Measurements from ENCODE around the gene NMNAT2. TPM values are rescaled to one million over a fixed set of nuclear protein-coding genes. Genes with fewer than 3 reads are reported as not detected.

NMNAT2 gene
- total RNA-seq, 1 experiment from 2014 or later, result 0.39 TPM

DNA sequence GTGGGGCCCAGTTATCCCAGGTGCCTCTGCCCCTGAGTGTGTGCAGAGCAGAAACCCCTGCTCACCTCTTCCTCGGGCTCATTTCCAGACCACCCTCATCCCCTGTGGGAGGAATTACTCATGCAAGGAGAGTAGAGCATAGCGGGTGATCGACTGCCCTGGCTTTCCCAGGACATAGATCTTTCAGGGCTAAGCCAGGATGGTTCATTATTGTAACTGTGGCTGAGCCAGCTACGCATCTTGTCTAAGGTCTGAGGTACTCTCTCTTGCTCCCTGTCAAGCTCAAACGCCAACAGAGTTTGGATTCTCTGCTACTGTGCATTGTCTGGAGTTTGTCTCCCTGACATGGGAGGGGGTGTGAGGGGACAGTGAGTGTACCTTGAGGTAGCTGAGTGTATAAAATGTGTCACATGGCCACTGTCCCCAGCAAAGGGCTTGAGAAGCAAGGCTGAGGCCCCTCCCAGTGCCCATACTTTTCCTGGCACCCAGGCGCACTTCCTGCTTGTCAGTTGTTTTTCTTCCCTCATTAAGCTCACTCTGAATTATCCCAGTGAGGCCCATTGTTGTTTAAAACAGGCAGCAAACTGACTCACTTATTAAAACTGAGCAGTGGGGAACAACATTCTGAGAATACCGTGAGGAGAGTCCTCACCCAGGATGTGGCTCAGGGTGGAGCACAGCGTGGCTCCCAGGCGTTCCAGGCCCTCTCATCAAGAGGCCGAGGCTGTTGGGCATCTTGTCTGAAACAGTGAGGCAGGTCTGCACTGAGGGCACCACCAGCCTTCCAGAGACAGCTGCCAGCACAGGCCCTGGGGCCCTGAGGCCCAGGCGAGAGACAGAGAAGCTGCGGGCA lies 139.2 kb downstream of the NMNAT2 start:
- Histone ChIP-seq H3K9me3 (ENCODE audit: control insufficient read depth, insufficient read depth, low read depth, low read length) (no peaks in the 10 kb centered on the region), H3K27ac (ENCODE audit: low read length) (peak overlapping the region; percentile 34), H3K4me1 (ENCODE audit: control insufficient read depth, insufficient read depth, low read length) (no peaks in the 10 kb centered on the region; the same call in 1 of the 2 replicates), H3K27me3 (ENCODE audit: control insufficient read depth, insufficient read depth, low read length) (no peaks in the 10 kb centered on the region), H3K4me3 (ENCODE audit: low read depth in 2 of 2, low read length in 2 of 2) (no peak overlapping the region), H3K36me3 (ENCODE audit: control insufficient read depth, insufficient read depth, low read length) (no peaks in the 10 kb centered on the region)
- ATAC-seq (peak; percentile 19; the same call in 1 of the 2 replicates), DNase-seq (ENCODE audit: low read depth, low spot score) (no peak)
- intact Hi-C loops (cut with micrococcal nuclease; ENCODE audit: unreplicated experiment), result no loop called here
- ChIA-PET CTCF (no interaction called here), POLR2A (no interaction called here)
- TF ChIP-seq SIN3A (IDR thresholded peaks at IDR 0.05; ENCODE audit: borderline replicate concordance, insufficient read depth, low read depth, low read length), result no peak
- TF ChIP-seq, protein P1, sequence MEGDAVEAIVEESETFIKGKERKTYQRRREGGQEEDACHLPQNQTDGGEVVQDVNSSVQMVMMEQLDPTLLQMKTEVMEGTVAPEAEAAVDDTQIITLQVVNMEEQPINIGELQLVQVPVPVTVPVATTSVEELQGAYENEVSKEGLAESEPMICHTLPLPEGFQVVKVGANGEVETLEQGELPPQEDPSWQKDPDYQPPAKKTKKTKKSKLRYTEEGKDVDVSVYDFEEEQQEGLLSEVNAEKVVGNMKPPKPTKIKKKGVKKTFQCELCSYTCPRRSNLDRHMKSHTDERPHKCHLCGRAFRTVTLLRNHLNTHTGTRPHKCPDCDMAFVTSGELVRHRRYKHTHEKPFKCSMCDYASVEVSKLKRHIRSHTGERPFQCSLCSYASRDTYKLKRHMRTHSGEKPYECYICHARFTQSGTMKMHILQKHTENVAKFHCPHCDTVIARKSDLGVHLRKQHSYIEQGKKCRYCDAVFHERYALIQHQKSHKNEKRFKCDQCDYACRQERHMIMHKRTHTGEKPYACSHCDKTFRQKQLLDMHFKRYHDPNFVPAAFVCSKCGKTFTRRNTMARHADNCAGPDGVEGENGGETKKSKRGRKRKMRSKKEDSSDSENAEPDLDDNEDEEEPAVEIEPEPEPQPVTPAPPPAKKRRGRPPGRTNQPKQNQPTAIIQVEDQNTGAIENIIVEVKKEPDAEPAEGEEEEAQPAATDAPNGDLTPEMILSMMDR (IDR thresholded peaks at IDR 0.05), result no peak
- TF ChIP-seq POLR2AphosphoS5 (IDR thresholded peaks at IDR 0.05; ENCODE audit: low read depth, low read length), result no peak
- no peak for TF ChIP-seq REST (IDR thresholded peaks at IDR 0.05; ENCODE audit: insufficient read depth in 1 of 2, low read depth in 2 of 2, low read length in 1 of 2)
- TF ChIP-seq TCF7L2 (IDR thresholded peaks at IDR 0.05; ENCODE audit: low read depth, low read length), result no peak
- in situ Hi-C loops (cut with HindIII; ENCODE audit: low pct_unique_long_range_greater_than_20kb, low sequenced_read_pairs), result no loop called here
- no TSS peak for BruUV-seq (replicated peaks)

DNA sequence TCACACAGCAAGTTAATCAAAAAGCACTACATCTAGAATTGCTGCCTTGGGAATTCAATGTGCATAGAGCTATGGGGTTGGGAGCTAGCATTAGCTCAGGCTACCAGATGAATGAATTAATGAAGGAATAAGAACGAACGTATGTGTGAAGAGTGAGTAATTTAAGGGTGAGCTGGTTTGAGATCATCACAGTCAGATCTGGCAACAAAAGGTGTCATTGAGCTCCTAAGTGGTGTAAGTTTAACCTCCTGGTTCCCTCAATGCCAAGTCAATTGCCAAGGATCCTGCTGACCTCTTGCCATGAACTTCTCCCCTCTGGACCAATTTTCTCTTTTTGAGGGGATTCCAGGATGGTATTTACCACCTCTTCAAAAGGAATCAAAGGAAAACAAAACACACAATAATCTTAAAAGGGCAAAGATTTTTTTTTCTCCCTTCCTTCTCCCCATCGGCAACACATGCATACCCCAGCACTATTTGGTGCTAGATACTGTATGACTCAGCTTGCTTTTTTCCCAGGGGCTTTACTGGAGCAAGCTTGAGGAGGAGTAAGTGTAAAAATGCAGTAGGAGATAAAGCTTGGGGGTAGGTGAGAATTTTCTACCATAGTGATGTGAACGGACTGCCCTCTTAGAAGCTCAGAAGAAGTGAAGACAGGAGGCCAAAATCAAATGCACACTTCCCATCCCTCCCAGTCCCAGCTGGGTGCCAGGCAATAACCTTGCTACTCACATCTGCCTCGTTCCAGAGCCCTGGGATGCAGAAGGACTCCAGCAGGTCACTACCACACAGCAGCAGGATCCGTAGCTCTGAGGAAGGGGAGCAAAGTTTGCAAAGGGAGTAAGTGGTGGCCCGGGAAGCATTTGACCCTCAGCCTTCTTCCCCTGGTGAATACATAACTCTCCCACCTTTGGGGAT lies 140.1 kb downstream of the NMNAT2 start:
- TF ChIP-seq REST (IDR thresholded peaks at IDR 0.05; ENCODE audit: insufficient read depth in 1 of 2, low read depth in 2 of 2, low read length in 1 of 2) (no peak), SIN3A (IDR thresholded peaks at IDR 0.05; ENCODE audit: borderline replicate concordance, insufficient read depth, low read depth, low read length) (no peak), TCF7L2 (IDR thresholded peaks at IDR 0.05; ENCODE audit: low read depth, low read length) (no peak), POLR2AphosphoS5 (IDR thresholded peaks at IDR 0.05; ENCODE audit: low read depth, low read length) (no peak)
- TF ChIP-seq, protein P1 (IDR thresholded peaks at IDR 0.05), result no peak
- Histone ChIP-seq H3K27me3 (ENCODE audit: control insufficient read depth, insufficient read depth, low read length) (no peaks in the 10 kb centered on the region), H3K27ac (ENCODE audit: low read length) (no peak overlapping the region), H3K4me1 (ENCODE audit: control insufficient read depth, insufficient read depth, low read length) (no peaks in the 10 kb centered on the region; the same call in 1 of the 2 replicates), H3K4me3 (ENCODE audit: low read depth in 2 of 2, low read length in 2 of 2) (no peak overlapping the region), H3K9me3 (ENCODE audit: control insufficient read depth, insufficient read depth, low read depth, low read length) (no peaks in the 10 kb centered on the region), H3K36me3 (ENCODE audit: control insufficient read depth, insufficient read depth, low read length) (no peaks in the 10 kb centered on the region)
- ATAC-seq (no peak), DNase-seq (ENCODE audit: low read depth, low spot score) (no peak)
- CTCF ChIA-PET, result interaction anchor here (0.6 to 0.9 kb wide), 3 partner anchors 29 to 291 kb away, joined by 3 to 6 read pairs (median 3); no protein-coding TSS in a partner anchor
- no TSS peak for BruUV-seq (replicated peaks)
- POLR2A ChIA-PET, result interaction anchor here (0.5 kb wide), 1 partner anchor 1132 kb away, joined by 3 read pairs; no protein-coding TSS in a partner anchor
- intact Hi-C loops (cut with micrococcal nuclease; ENCODE audit: unreplicated experiment) (no loop called here), in situ Hi-C loops (cut with HindIII; ENCODE audit: low pct_unique_long_range_greater_than_20kb, low sequenced_read_pairs) (no loop called here)

Data from Panc1 (cell line).